Uterus (tissue), 2 donors: ENCODE results near the gene EZH2.

Experiments used
- POLR2A ChIP-seq, 2 donors: fragments of 450-650 bp; IDR thresholded peaks; one replicate each; pipeline ENCODE4 v1.6.1; 2016; ENCODE audit warnings: antibody characterized with exemption in 2 of 2, mild to moderate bottlenecking in 1 of 2, moderate library complexity in 1 of 2
- TF ChIP-seq, protein P1 (sequence below), 4 experiments: fragments of 200-600 bp in 2 of 4; fragments of 450-650 bp in 2 of 4; sonication (generic) in 2 of 4; IDR thresholded peaks; one replicate each; pipeline ENCODE4 v1.5.1; 2016 to 2019; ENCODE audit warnings: antibody characterized with exemption in 4 of 4, mild to moderate bottlenecking in 2 of 4, moderate library complexity in 1 of 4

DNA sequence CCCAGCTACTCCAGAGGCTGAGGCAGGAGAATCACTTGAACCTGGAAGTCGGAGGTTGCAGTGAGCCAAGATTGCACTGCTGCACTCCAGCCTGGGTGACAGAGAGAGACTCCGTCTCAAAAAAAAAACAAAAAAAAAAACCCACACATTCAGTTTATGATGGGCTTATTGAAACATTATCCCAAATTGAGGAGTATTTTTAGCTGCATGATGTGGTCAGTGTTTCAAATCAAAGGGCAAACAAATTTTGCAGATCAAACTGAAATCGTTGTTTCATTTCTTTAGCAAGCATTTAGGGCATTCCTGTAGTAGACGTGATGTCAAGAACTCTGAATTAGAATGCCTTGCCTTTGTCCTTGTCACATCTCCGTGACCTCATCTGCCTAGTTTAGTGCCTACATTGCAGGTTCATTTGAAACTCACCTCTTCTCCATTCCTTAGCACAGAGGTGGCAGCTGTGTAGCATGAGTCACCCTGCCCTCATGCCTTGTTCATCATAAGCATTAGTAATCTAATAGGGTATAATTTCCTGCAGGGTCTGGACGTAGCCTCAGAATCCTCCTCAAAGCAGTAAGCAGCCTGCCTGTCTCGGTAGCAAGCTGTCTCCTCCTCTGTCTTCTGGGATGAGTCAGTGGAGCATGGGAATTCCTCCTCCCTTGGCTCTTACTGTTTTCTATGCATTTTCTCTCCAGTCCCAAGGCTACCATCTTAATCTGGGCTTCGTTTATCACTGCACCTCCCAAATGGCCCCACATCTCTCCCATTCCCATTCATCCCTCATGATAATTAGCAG is 111.6 kb downstream of the EZH2 start:
- TF ChIP-seq, protein P1, sequence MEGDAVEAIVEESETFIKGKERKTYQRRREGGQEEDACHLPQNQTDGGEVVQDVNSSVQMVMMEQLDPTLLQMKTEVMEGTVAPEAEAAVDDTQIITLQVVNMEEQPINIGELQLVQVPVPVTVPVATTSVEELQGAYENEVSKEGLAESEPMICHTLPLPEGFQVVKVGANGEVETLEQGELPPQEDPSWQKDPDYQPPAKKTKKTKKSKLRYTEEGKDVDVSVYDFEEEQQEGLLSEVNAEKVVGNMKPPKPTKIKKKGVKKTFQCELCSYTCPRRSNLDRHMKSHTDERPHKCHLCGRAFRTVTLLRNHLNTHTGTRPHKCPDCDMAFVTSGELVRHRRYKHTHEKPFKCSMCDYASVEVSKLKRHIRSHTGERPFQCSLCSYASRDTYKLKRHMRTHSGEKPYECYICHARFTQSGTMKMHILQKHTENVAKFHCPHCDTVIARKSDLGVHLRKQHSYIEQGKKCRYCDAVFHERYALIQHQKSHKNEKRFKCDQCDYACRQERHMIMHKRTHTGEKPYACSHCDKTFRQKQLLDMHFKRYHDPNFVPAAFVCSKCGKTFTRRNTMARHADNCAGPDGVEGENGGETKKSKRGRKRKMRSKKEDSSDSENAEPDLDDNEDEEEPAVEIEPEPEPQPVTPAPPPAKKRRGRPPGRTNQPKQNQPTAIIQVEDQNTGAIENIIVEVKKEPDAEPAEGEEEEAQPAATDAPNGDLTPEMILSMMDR (IDR thresholded peaks at IDR 0.05): no peak
- TF ChIP-seq POLR2A (IDR thresholded peaks at IDR 0.05): no peak
